ENCODE measurements around the gene PCDHA5. TPM values are rescaled to one million over a fixed set of nuclear protein-coding genes. Genes with fewer than 3 reads are reported as not detected.
"Not testable (repeated sequence)": the region's sequence is repeated elsewhere in the genome, so short reads cannot be mapped to it uniquely, and the experiment has no call there.

The PCDHA5 gene
- total RNA-seq, 8 experiments from 2014 or later = 0.24 to 3.1 (median 2.2) TPM; not detected in 1

DNA sequence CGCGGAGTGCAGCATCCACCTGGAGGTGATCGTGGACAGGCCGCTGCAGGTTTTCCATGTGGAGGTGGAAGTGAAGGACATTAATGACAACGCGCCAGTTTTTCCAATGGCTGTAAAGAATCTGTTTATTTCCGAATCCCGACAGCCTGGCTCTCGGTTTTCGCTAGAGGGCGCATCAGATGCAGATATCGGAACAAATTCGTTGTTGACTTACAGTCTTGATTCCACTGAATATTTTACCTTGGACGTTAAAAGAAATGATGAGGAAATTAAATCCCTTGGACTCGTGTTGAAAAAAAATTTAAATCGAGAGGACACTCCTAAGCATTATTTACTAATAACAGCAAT lies 19.9 kb upstream of the PCDHA5 start:
- peak in 1 of 8 experiments; percentile 64 for ATAC-seq (replicated peaks in 6 of 8)
- Histone ChIP-seq H3K4me1 (replicated peaks in 1 of 2) (no peaks in the 10 kb centered on the region), H3K27ac (no peak overlapping the region), H3K4me3 (no peak overlapping the region)
- 10 to 100% (median 88%) methylated on average over 1 to 16 of the region's 16 CpGs for WGBS, 10 experiments
- in situ Hi-C loops (cut with MboI; ENCODE audit: low pct_unique_long_range_greater_than_20kb in 2 of 9, low sequenced_read_pairs in 9 of 9, unreplicated experiment in 9 of 9) = loop anchor here in 1 of 9 experiments (25.0 kb wide), 2 partner anchors 236 to 761 kb away; no protein-coding TSS in a partner anchor

DNA sequence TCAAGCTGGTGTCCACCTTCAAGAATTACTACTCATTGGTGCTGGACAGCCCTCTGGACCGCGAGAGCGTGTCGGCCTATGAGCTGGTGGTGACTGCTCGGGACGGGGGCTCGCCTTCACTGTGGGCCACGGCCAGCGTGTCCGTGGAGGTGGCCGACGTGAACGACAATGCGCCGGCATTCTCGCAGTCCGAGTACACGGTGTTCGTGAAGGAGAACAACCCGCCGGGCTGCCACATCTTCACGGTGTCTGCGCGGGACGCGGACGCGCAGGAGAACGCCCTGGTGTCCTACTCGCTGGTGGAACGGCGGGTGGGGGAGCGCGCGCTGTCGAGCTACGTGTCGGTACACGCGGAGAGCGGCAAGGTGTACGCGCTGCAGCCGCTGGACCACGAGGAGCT lies 19.0 kb upstream of the PCDHA5 start:
- H3K27ac ChIP-seq; H3K4me3 ChIP-seq; H3K4me1 ChIP-seq (replicated peaks in 1 of 2); ATAC-seq (replicated peaks in 6 of 8): not testable (repeated sequence)
- in situ Hi-C loops (cut with MboI; ENCODE audit: low pct_unique_long_range_greater_than_20kb in 2 of 9, low sequenced_read_pairs in 9 of 9, unreplicated experiment in 9 of 9) = loop anchor here in 1 of 9 experiments (25.0 kb wide), 2 partner anchors 235 to 760 kb away; no protein-coding TSS in a partner anchor
- WGBS, 10 experiments = 63 to 99% (median 90%) methylated on average over 2 to 37 of the region's 45 CpGs; no CpG with 5 or more reads in 5 of the 10 experiments

DNA sequence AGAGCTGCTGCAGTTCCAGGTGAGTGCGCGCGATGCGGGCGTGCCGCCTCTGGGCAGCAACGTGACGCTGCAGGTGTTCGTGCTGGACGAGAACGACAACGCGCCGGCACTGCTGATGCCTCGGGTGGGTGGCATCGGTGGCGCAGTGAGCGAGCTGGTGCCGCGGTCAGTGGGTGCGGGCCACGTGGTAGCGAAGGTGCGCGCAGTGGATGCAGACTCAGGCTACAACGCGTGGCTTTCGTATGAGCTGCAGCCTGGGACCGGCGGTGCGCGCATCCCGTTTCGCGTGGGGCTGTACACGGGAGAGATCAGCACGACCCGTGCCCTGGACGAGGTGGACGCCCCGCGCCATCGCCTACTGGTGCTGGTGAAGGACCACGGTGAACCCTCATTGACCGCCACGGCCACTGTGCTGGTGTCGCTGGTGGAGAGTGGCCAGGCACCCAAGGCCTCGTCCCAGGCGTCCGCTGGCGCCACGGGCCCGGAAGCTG lies 18.6 kb upstream of the PCDHA5 start:
- no peak overlapping the region for H3K27ac ChIP-seq
- H3K4me1 ChIP-seq (replicated peaks in 1 of 2) = no peaks in the 10 kb centered on the region
- in situ Hi-C loops (cut with MboI; ENCODE audit: low pct_unique_long_range_greater_than_20kb in 2 of 9, low sequenced_read_pairs in 9 of 9, unreplicated experiment in 9 of 9) = loop anchor here in 1 of 9 experiments (25.0 kb wide), 2 partner anchors 234 to 759 kb away; no protein-coding TSS in a partner anchor
- WGBS, 10 experiments = 93 to 100% (median 97%) methylated on average over 4 to 35 of the region's 53 CpGs; no CpG with 5 or more reads in 6 of the 10 experiments
- no peak overlapping the region for H3K4me3 ChIP-seq
- no peak for ATAC-seq (replicated peaks in 6 of 8)

DNA sequence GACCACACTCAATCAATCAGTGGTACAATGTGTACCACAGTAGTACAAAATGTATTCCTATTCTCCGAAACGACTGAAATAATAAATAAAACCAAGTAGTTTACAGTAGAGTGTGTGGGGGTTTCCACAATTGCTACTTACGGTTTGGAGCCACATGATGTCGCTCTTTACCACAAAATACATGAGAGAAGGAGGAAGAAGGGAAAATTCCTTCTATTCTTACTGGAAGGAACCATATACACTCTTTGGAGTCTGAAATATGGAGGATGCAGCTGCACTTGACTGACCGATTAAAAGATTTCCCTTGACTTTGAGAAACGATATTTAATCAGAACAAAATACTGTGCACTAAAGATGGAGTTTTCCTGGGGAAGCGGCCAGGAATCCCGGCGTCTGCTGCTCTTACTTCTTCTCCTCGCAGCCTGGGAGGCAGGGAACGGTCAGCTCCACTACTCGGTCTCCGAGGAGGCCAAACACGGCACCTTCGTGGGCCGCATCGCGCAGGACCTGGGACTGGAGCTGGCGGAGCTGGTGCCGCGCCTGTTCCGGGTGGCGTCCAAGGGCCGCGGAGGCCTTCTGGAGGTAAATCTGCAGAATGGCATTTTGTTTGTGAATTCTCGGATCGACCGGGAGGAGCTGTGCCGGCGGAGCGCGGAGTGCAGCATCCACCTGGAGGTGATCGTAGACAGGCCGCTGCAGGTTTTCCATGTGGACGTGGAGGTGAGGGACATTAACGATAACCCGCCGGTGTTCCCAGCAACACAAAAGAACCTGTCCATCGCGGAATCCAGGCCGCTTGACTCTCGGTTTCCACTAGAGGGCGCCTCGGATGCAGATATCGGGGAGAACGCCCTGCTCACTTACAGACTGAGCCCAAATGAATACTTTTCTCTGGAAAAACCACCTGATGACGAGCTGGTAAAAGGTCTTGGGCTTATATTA lies 14.3 kb upstream of the PCDHA5 start, which contains the start of gene PCDHA4:
Gene PCDHA4, plus strand, starts transcription at position 235 of the 942 bp plus-strand sequence.
- H3K4me3 ChIP-seq = peak within 1 kb of the TSS; percentile 50 to 88 (median 76)
- ATAC-seq (replicated peaks in 6 of 8) = peak in 7 of 8 experiments; percentile 71 to 98 (median 88)

DNA sequence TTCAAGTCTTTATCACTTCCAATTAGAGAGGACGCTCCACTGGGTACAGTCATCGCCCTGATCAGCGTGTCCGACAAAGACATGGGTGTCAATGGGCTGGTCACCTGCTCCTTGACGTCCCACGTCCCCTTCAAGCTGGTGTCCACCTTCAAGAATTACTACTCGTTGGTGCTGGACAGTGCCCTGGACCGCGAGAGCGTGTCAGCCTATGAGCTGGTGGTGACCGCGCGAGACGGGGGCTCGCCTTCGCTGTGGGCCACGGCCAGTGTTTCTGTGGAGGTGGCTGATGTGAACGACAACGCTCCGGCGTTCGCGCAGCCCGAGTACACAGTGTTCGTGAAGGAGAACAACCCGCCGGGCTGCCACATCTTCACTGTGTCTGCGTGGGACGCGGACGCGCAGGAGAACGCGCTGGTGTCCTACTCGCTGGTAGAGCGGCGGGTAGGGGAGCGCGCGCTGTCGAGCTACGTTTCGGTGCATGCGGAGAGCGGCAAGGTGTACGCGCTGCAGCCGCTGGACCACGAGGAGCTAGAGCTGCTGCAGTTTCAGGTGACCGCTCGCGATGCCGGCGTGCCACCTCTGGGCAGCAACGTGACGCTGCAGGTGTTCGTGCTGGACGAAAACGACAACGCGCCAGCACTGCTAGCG lies 13.0 kb upstream of the PCDHA5 start:
- 20 to 95% (median 65%) methylated on average over 1 to 13 of the region's 62 CpGs; no CpG with 5 or more reads in 5 of the 10 experiments for WGBS, 10 experiments
- H3K4me3 ChIP-seq = peak overlapping the region; percentile 37 to 76 (median 50)
- ATAC-seq (replicated peaks in 6 of 8); H3K4me1 ChIP-seq (replicated peaks in 1 of 2); H3K27ac ChIP-seq: not testable (repeated sequence)
- in situ Hi-C loops (cut with MboI; ENCODE audit: low pct_unique_long_range_greater_than_20kb in 2 of 9, low sequenced_read_pairs in 9 of 9, unreplicated experiment in 9 of 9) = loop anchor here in 2 of 9 experiments (5.0 to 25.0 kb wide), 3 partner anchors 229 to 754 kb away; no protein-coding TSS in a partner anchor

More for the DNA sequence above, 14.3 kb upstream of the PCDHA5 start, which contains the start of gene PCDHA4:
- Histone ChIP-seq H3K4me1 (replicated peaks in 1 of 2) (no peaks in the 10 kb centered on the region), H3K27ac (peak within 1 kb of the TSS; percentile 85 to 89)
- WGBS, 10 experiments = 0 to 74% (median 29%) methylated on average over 2 to 29 of the region's 47 CpGs; no CpG with 5 or more reads in 1 of the 10 experiments
- in situ Hi-C loops (cut with MboI; ENCODE audit: low pct_unique_long_range_greater_than_20kb in 2 of 9, low sequenced_read_pairs in 9 of 9, unreplicated experiment in 9 of 9) = loop anchor here in 2 of 9 experiments (5.0 to 25.0 kb wide), 3 partner anchors 230 to 755 kb away; no protein-coding TSS in a partner anchor

DNA sequence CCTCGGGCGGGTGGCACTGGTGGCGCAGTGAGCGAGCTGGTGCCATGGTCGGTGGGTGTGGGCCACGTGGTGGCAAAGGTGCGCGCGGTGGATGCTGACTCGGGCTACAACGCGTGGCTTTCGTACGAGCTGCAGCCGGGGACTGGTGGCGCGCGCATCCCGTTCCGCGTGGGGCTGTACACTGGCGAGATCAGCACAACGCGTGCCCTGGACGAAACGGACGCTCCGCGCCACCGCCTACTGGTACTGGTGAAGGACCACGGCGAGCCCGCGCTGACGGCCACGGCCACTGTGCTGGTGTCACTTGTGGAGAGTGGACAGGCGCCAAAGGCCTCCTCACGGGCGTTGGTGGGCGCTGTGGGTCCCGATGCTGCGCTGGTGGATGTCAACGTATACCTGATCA lies 12.5 kb upstream of the PCDHA5 start:
- in situ Hi-C loops (cut with MboI; ENCODE audit: low pct_unique_long_range_greater_than_20kb in 2 of 9, low sequenced_read_pairs in 9 of 9, unreplicated experiment in 9 of 9) = loop anchor here in 2 of 9 experiments (5.0 to 25.0 kb wide), 3 partner anchors 228 to 753 kb away; no protein-coding TSS in a partner anchor
- H3K4me3 ChIP-seq = peak overlapping the region in 1 of 5 donors; percentile 30
- WGBS, 10 experiments = 40 to 100% (median 93%) methylated on average over 1 to 23 of the region's 43 CpGs; no CpG with 5 or more reads in 5 of the 10 experiments
- H3K4me1 ChIP-seq (replicated peaks in 1 of 2) = no peaks in the 10 kb centered on the region
- ATAC-seq (replicated peaks in 6 of 8) = no peak
- H3K27ac ChIP-seq = no peak overlapping the region

DNA sequence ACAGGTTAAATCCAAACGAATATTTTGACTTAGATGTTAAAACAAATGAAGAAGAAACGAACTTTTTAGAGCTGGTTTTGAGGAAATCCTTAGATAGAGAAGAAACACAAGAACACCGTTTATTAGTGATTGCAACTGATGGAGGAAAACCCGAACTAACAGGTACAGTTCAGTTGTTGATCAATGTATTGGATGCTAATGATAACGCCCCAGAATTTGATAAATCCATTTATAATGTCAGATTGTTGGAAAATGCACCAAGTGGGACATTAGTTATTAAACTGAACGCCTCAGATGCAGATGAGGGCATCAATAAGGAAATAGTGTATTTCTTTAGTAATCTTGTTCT lies 842 bp downstream of the PCDHA5 start:
- Histone ChIP-seq H3K27ac (no peak overlapping the region), H3K4me3 (peak overlapping the region in 1 of 5 donors; percentile 43), H3K4me1 (replicated peaks in 1 of 2) (no peaks in the 10 kb centered on the region)
- in situ Hi-C loops (cut with MboI; ENCODE audit: low pct_unique_long_range_greater_than_20kb in 2 of 9, low sequenced_read_pairs in 9 of 9, unreplicated experiment in 9 of 9) = loop anchor here in 1 of 9 experiments (25.0 kb wide), 2 partner anchors 215 to 740 kb away; no protein-coding TSS in a partner anchor
- no peak for ATAC-seq (replicated peaks in 6 of 8)
- 7 to 100% (median 75%) methylated on average over 1 to 6 of the region's 6 CpGs for WGBS, 10 experiments

DNA sequence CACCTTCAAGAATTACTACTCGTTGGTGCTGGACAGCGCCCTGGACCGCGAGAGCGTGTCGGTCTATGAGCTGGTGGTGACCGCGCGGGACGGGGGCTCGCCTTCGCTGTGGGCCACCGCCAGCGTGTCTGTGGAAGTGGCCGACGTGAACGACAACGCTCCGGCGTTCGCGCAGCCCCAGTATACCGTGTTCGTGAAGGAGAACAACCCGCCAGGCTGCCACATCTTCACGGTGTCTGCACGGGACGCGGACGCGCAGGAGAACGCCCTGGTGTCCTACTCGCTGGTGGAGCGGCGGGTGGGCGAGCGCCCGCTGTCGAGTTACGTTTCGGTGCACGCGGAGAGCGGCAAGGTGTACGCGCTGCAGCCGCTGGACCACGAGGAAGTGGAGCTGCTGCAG lies 1.6 kb downstream of the PCDHA5 start:
- 53 to 100% (median 96%) methylated on average over 1 to 23 of the region's 48 CpGs; no CpG with 5 or more reads in 3 of the 10 experiments for WGBS, 10 experiments
- not testable (repeated sequence) for ATAC-seq (replicated peaks in 6 of 8); H3K27ac ChIP-seq; H3K4me3 ChIP-seq; H3K4me1 ChIP-seq (replicated peaks in 1 of 2)
- in situ Hi-C loops (cut with MboI; ENCODE audit: low pct_unique_long_range_greater_than_20kb in 2 of 9, low sequenced_read_pairs in 9 of 9, unreplicated experiment in 9 of 9) = loop anchor here in 1 of 9 experiments (25.0 kb wide), 2 partner anchors 214 to 739 kb away; no protein-coding TSS in a partner anchor

DNA sequence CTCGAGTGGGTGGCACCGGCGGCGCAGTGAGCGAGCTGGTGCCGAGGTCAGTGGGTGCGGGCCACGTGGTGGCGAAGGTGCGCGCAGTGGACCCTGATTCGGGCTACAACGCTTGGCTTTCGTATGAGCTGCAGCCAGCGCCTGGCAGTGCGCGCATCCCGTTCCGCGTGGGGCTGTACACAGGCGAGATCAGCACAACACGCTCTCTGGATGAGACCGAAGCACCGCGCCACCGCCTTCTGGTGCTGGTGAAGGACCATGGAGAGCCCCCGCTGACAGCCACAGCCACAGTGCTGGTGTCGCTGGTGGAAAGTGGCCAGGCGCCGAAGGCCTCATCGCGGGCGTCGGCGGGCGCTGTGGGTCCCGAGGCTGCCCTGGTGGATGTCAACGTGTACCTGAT lies 2.1 kb downstream of the PCDHA5 start:
- in situ Hi-C loops (cut with MboI; ENCODE audit: low pct_unique_long_range_greater_than_20kb in 2 of 9, low sequenced_read_pairs in 9 of 9, unreplicated experiment in 9 of 9) = loop anchor here in 1 of 9 experiments (25.0 kb wide), 2 partner anchors 214 to 739 kb away; no protein-coding TSS in a partner anchor
- ATAC-seq (replicated peaks in 6 of 8) = no peak
- Histone ChIP-seq H3K4me1 (replicated peaks in 1 of 2) (no peaks in the 10 kb centered on the region), H3K4me3 (no peak overlapping the region), H3K27ac (no peak overlapping the region)
- WGBS, 10 experiments = 80 to 100% (median 91%) methylated on average over 2 to 12 of the region's 38 CpGs; no CpG with 5 or more reads in 6 of the 10 experiments

DNA sequence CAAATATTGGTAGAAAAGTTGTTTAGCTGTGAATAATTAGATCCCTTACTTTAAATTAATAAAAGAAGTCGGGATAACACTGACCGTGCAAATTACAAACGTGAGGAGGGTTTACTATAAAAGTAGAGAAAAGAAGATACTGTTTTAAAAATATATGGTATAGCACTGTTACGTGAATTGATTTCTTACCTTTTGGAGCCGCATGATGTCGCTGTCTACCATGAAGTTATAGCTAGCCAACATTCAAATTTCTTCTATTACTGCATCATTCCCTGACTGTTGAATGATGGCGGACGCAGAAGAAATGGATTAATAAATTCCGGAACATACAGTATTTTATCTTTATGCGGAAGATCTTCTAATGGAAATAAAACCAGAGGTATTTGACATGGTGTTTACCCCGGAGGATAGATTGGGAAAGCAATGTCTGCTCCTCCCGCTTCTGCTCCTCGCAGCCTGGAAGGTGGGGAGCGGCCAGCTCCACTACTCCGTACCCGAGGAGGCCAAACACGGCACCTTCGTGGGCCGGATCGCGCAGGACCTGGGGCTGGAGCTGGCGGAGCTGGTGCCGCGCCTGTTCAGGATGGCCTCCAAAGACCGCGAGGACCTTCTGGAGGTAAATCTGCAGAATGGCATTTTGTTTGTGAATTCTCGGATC lies 6.4 kb downstream of the PCDHA5 start, which contains the start of gene PCDHA6:
Gene PCDHA6, plus strand, starts transcription at position 257 of the 658 bp plus-strand sequence. Its CDS starts 132 bp downstream, at position 389.
- Histone ChIP-seq H3K4me1 (replicated peaks in 1 of 2) (no peaks in the 10 kb centered on the region), H3K27ac (no peak within 1 kb of the TSS), H3K4me3 (peak within 1 kb of the TSS in 1 of 5 donors; percentile 1)
- ATAC-seq (replicated peaks in 6 of 8) = peak in 2 of 8 experiments; percentile 47 to 76
- 0 to 96% (median 78%) methylated on average over 6 to 25 of the region's 27 CpGs; no CpG with 5 or more reads in 1 of the 10 experiments for WGBS, 10 experiments
- in situ Hi-C loops (cut with MboI; ENCODE audit: low pct_unique_long_range_greater_than_20kb in 2 of 9, low sequenced_read_pairs in 9 of 9, unreplicated experiment in 9 of 9) = no loop called here

DNA sequence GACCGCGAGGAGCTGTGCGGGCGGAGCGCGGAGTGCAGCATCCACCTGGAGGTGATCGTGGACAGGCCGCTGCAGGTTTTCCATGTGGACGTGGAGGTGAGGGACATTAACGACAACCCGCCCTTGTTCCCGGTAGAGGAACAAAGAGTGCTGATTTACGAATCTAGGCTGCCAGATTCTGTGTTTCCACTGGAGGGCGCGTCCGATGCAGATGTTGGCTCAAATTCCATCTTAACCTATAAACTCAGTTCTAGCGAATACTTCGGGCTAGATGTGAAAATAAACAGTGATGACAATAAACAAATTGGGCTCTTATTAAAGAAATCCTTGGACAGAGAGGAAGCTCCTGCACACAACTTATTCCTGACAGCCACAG lies 6.9 kb downstream of the PCDHA5 start:
- no peaks in the 10 kb centered on the region for H3K4me1 ChIP-seq (replicated peaks in 1 of 2)
- in situ Hi-C loops (cut with MboI; ENCODE audit: low pct_unique_long_range_greater_than_20kb in 2 of 9, low sequenced_read_pairs in 9 of 9, unreplicated experiment in 9 of 9) = no loop called here
- no peak overlapping the region for H3K27ac ChIP-seq
- peak in 1 of 8 experiments; percentile 24 for ATAC-seq (replicated peaks in 6 of 8)
- WGBS, 10 experiments = 0 to 96% (median 93%) methylated on average over 1 to 5 of the region's 18 CpGs; no CpG with 5 or more reads in 6 of the 10 experiments
- H3K4me3 ChIP-seq = peak overlapping the region in 1 of 5 donors; percentile 1

Data from motor neuron (in vitro differentiated cells).